T-helper 1 cell treated with Interleukin-12 subunit alpha and Interleukin-12 subunit beta and Interleukin-4 antibody, amounts not matched to agents 30 μg/mL and 1 μg/mL, for 36 hours (primary cell): ENCODE results near the gene UBE2D1.

Experiments used
- H3K27ac Mint-ChIP-seq: one replicate; pipeline ENCODE4 v1.8.0; 2021; ENCODE audit warnings: mild to moderate bottlenecking, mixed read lengths
- H3K27me3 Mint-ChIP-seq: one replicate; pipeline ENCODE4 v1.8.0; 2021; ENCODE audit warnings: low read depth, mixed read lengths
- H3K36me3 Mint-ChIP-seq: one replicate; pipeline ENCODE4 v1.8.0; 2021; ENCODE audit warnings: low read depth, mixed read lengths
- H3K4me1 Mint-ChIP-seq: one replicate; pipeline ENCODE4 v1.8.0; 2021; ENCODE audit warnings: low read depth, mixed read lengths
- H3K4me3 Mint-ChIP-seq: one replicate; pipeline ENCODE4 v1.8.0; 2021; ENCODE audit warnings: mild to moderate bottlenecking, moderate library complexity, mixed read lengths
- H3K9me3 Mint-ChIP-seq: one replicate; pipeline ENCODE4 v1.8.0; 2021; ENCODE audit warnings: mixed read lengths

UBE2D1 gene

DNA sequence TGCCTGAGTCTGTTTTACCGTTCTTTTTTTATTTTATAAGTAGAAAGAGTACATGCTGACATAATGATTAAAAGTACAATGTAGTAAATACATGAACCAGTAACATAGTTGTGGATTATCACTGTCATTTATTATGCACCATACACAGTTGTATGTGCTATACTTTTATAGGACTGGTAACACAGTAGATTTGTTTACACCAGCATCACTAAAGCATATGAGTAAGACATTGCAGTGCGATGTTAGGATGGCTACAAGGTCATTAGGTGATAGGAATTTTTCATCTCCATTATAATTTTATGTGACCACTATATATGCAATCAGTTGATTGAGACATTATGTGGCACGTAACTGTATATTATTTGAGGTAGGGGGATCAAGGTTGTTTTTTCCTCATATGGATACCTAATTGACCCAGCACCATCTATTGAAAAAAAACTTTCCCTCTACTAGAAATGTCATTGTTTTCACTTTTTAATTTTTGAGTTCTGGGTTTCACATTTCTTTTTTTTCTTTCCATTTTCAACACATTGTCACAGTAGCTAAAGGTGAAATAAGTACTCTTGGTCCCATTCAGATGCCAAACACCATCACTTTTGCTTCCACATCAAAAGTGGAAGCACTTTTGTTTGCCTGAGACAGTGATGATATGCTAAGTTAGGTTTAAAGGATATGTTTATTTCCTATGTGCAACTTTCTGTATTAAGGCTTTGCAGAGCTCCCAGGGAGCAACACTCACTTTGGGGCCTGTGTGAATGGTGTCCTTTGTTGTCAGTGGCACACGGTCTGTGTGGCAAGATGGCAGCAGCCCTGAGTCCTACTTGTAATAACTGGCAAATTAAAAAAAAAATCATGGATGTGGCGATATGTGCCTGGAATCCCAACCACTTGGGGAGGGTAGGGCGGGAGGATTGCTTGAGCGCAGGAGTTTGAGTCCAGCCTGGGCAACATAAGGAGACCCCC lies 17.1 kb downstream of the UBE2D1 start:
- H3K4me1 Mint-ChIP-seq: peaks cover 4% of the 10 kb centered on the region
- no peaks in the 10 kb centered on the region for H3K27me3 Mint-ChIP-seq
- no peaks in the 10 kb centered on the region for H3K9me3 Mint-ChIP-seq
- H3K27ac Mint-ChIP-seq: no peak overlapping the region
- peaks cover 4% of the 10 kb centered on the region for H3K36me3 Mint-ChIP-seq
- no peak overlapping the region for H3K4me3 Mint-ChIP-seq

GRCh38 chr10:58352956-58353610 lies 18.3 kb downstream of the UBE2D1 start:
- Mint-ChIP-seq H3K9me3 (no peaks in the 10 kb centered on the region), H3K36me3 (no peaks in the 10 kb centered on the region), H3K4me1 (peaks cover 4% of the 10 kb centered on the region), H3K27me3 (no peaks in the 10 kb centered on the region), H3K4me3 (no peak overlapping the region), H3K27ac (no peak overlapping the region)

DNA sequence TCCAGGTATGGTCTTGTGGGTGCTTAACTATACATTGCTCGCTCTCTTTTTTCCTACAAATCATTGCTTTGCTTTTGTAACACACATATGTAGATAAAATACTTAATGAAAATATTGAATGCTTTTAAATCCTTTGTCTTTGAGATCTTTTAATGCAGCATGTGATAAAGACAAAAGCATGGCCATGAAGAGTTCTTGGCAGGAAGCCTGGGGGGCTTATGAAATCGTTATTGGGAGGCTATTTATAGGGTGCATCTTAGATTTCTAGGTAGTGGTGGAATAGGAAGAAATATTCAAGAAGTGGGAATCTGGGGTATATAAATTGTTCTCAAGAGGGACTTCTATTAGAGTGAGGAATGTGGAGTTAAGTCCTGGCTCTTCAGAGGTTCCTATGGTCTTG lies 21.9 kb downstream of the UBE2D1 start:
- Mint-ChIP-seq H3K27ac (no peak overlapping the region), H3K9me3 (no peaks in the 10 kb centered on the region), H3K36me3 (no peaks in the 10 kb centered on the region), H3K4me1 (peaks cover 14% of the 10 kb centered on the region), H3K4me3 (no peak overlapping the region), H3K27me3 (no peaks in the 10 kb centered on the region)

GRCh38 chr10:58358314-58358933 lies 23.6 kb downstream of the UBE2D1 start:
- Mint-ChIP-seq H3K27ac (no peak overlapping the region), H3K4me1 (peaks cover 10% of the 10 kb centered on the region), H3K27me3 (no peaks in the 10 kb centered on the region), H3K36me3 (no peaks in the 10 kb centered on the region), H3K9me3 (no peaks in the 10 kb centered on the region), H3K4me3 (no peak overlapping the region)

DNA sequence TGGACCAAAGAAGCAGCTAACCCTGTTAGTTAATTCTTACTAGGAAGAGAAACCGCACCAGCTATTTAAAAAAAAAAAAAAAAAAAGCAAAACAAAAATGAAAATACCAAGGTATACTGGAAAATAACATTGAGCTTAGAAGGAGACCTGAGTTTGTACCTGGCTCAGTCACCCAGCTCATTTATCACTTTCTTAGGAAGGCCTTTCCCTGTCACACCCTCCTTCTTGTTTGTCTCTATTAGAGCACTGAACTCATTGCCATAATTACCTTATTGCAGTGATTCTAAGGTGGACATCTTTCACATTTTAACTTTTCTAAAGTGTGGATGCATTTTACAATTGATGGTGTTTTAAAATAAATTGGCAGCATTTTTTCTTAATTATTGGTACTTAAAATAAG lies 24.1 kb downstream of the UBE2D1 start:
- no peaks in the 10 kb centered on the region for H3K9me3 Mint-ChIP-seq
- peaks cover 10% of the 10 kb centered on the region for H3K4me1 Mint-ChIP-seq
- no peak overlapping the region for H3K27ac Mint-ChIP-seq
- H3K36me3 Mint-ChIP-seq: peaks cover 2% of the 10 kb centered on the region
- no peak overlapping the region for H3K4me3 Mint-ChIP-seq
- H3K27me3 Mint-ChIP-seq: no peaks in the 10 kb centered on the region

GRCh38 chr10:58359541-58359940 lies 24.7 kb downstream of the UBE2D1 start:
- Mint-ChIP-seq H3K27me3 (no peaks in the 10 kb centered on the region), H3K4me1 (peaks cover 10% of the 10 kb centered on the region), H3K9me3 (no peaks in the 10 kb centered on the region), H3K4me3 (no peak overlapping the region), H3K27ac (no peak overlapping the region), H3K36me3 (peaks cover 2% of the 10 kb centered on the region)

DNA sequence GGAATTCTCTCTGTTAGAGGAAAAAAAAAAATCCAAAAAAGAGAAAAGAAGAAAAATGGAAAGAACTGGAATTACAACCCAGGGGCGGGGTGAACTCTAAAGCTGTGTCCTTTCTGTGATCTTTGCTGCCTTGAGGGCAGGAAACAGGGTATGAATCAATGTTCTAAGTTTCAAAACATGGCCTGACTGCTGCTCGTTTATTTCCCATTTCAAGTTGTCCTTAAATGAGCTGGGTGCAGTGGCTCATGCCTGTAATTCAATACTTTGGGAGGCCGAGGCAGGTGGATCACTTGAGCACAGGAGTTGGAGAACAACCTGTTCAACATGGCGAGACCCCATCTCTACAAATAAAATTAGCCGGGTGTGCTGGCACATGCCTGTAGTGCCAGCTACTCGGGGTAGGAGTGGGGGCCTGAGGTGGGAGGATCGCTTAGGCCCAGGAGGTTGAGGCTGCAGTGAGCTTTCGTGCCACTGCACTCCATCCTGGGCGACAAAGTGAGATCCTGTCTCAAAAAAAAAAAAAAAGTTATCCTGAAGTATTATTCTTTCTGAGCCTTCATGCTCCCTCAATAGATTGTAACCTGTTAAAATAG lies 25.7 kb downstream of the UBE2D1 start:
- no peaks in the 10 kb centered on the region for H3K9me3 Mint-ChIP-seq
- no peak overlapping the region for H3K27ac Mint-ChIP-seq
- H3K36me3 Mint-ChIP-seq: peaks cover 3% of the 10 kb centered on the region
- no peaks in the 10 kb centered on the region for H3K27me3 Mint-ChIP-seq
- peaks cover 10% of the 10 kb centered on the region for H3K4me1 Mint-ChIP-seq
- H3K4me3 Mint-ChIP-seq: no peak overlapping the region

- Mint-ChIP-seq H3K27ac (no peak overlapping the region), H3K36me3 (peaks cover 3% of the 10 kb centered on the region), H3K27me3 (no peaks in the 10 kb centered on the region), H3K4me1 (peaks cover 10% of the 10 kb centered on the region), H3K4me3 (no peak overlapping the region), H3K9me3 (no peaks in the 10 kb centered on the region)
Measured at GRCh38 chr10:58361353-58361752, 26.5 kb downstream of the UBE2D1 start.

GRCh38 chr10:58362027-58362789 lies 27.4 kb downstream of the UBE2D1 start:
- peaks cover 3% of the 10 kb centered on the region for H3K36me3 Mint-ChIP-seq
- no peaks in the 10 kb centered on the region for H3K27me3 Mint-ChIP-seq
- peaks cover 10% of the 10 kb centered on the region for H3K4me1 Mint-ChIP-seq
- no peak overlapping the region for H3K4me3 Mint-ChIP-seq
- no peak overlapping the region for H3K27ac Mint-ChIP-seq
- H3K9me3 Mint-ChIP-seq: no peaks in the 10 kb centered on the region

GRCh38 chr10:58367069-58367468 lies 32.3 kb downstream of the UBE2D1 start:
- Mint-ChIP-seq H3K27ac (no peak overlapping the region), H3K36me3 (peaks cover 3% of the 10 kb centered on the region), H3K4me1 (no peaks in the 10 kb centered on the region), H3K9me3 (no peaks in the 10 kb centered on the region), H3K4me3 (no peak overlapping the region), H3K27me3 (no peaks in the 10 kb centered on the region)

- H3K27me3 Mint-ChIP-seq: no peaks in the 10 kb centered on the region
- H3K27ac Mint-ChIP-seq: no peak overlapping the region
- no peaks in the 10 kb centered on the region for H3K4me1 Mint-ChIP-seq
- H3K36me3 Mint-ChIP-seq: no peaks in the 10 kb centered on the region
- no peak overlapping the region for H3K4me3 Mint-ChIP-seq
- H3K9me3 Mint-ChIP-seq: no peaks in the 10 kb centered on the region
Measured at GRCh38 chr10:58371473-58371872, 36.7 kb downstream of the UBE2D1 start.

- Mint-ChIP-seq H3K27ac (no peak overlapping the region), H3K4me3 (no peak overlapping the region), H3K9me3 (no peaks in the 10 kb centered on the region), H3K4me1 (no peaks in the 10 kb centered on the region), H3K36me3 (no peaks in the 10 kb centered on the region), H3K27me3 (no peaks in the 10 kb centered on the region)
Measured at GRCh38 chr10:58372607-58373441, 38.0 kb downstream of the UBE2D1 start.

GRCh38 chr10:58373442-58373827 lies 38.6 kb downstream of the UBE2D1 start:
- Mint-ChIP-seq H3K27me3 (no peaks in the 10 kb centered on the region), H3K27ac (no peak overlapping the region), H3K9me3 (no peaks in the 10 kb centered on the region), H3K36me3 (no peaks in the 10 kb centered on the region), H3K4me3 (no peak overlapping the region), H3K4me1 (no peaks in the 10 kb centered on the region)
